GM21367 (cell line): ENCODE measurements around the gene ZBTB18.

ENCODE experiments used
- ATAC-seq: cut with Tn5 transposase; IDR thresholded peaks from one replicate; pipeline ENCODE4 v1.9.1; 2021; ENCODE audit not compliant: unreplicated experiment

ZBTB18 gene

GRCh38 chr1:244087611-244088010 is 36.5 kb downstream of the ZBTB18 start:
- no peak for ATAC-seq

DNA sequence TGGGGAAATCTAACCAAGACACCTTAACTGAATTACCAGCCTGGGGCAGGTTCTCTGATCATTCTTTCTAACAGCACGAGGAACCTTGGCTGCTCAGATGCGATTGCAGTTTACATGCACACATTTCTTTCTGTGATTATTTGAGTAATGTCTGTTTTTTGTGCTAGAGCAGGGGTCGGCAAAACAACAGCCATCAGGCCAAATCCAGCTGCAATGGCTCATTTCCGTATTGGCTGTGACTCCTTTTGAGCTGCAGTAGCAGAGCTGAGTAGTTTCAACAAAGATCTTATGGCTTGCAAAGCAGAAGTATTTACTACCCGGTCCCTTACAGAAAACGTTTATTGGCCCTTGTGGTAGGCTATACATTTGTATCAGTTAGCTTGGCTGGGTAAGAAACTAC is 37.1 kb downstream of the ZBTB18 start:
- ATAC-seq = no peak

DNA sequence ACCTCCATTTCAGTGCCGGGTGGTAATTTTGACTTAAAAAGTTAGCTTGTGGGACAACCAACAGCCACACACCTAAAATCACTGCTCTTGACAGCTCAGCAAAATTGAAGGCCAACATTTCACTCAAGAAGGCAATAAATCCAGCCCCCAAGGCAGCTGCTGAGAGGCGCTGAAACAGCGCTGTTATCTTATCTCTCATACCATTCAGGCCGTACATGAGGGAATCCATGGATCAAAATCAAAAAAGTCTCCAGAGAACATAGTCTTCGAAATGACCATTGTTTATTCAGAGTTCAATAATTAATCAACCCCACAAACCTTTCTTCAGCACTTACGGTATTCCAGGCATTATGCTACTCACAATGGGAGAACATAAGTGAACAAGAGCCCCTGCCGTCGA is 38.5 kb downstream of the ZBTB18 start:
- ATAC-seq = no peak

- ATAC-seq = no peak
Measured at GRCh38 chr1:244090645-244091044, 39.6 kb downstream of the ZBTB18 start.

GRCh38 chr1:244092293-244092963 is 41.3 kb downstream of the ZBTB18 start:
- ATAC-seq = no peak

- ATAC-seq = no peak
Measured at GRCh38 chr1:244092964-244093638, 42.0 kb downstream of the ZBTB18 start.

DNA sequence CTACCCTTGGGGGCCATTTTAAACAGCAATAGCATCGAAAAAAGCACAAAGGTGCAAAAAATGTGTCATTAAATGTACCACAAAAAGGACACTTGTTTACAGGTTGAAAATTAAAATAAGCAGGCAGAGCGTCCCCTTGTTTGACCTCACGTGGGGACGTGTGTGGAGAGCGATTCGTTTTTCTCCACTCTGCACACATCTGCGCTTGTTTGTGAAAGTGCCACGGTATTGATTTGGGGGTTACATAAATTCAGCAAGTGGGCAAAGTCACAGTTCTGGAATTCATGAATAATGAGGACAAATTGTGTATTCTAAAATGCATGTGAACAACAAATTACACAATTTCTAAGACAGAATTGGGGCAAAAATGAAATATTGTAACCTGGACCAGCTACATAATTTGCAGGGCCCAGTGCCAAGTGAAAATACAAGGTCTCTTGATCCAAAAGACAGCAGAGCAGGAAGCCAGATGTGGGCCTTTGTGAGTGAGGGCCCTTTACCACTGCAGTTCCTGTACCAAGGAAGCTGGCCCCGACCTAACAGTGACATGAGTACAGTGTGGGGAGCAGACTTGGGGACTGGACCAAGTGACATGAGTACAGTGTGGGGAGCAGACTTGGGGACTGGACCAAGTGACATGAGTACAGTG is 43.9 kb downstream of the ZBTB18 start:
- no peak for ATAC-seq

- ATAC-seq = no peak
Measured at GRCh38 chr1:244095529-244095911, 44.4 kb downstream of the ZBTB18 start.

DNA sequence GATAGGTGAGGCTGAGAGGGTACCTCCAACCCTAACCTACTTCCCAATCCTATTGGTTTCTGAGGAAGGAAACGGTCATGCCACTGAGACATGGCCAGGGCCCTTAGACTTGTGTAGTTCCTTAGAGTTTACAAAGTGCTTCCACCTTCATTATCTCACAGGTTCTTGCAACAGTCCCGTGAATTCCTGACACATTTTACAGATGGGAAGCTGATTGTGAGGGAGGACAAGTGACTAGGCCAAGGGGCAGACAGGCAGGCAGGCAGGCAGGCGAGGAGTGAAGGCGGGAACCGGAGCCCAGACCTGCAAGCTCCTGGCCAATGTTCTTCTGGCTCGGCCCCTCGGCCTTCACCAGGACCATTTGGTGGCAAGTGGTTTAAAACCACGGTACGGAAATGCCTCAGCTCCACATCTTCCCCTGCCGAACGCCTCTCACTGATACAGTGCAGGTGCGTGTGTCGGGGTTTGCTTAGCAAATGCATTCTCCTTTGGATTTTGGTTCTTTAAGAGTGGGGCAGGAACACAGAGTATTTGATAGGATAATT is 45.1 kb downstream of the ZBTB18 start:
- no peak for ATAC-seq

DNA sequence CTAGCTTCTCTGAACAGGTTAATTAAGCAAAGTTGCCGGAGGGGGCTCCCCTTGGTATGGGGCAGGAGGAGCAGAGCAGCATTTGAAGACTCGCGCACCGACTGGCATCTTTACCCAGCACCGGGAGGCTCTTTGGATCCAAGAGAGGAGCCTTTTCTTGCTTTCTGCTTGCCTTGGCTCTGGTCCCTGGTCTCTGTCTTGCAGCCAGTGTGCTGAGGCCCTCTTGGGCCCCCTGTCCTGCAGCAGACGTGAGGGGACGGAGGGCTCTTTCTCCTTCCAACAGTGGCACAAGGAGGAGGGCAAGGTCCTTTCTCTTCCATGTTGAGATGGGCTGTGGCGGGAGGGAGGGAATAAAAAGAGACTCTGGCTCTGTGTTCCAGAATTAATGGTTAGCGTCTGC is 45.6 kb downstream of the ZBTB18 start:
- no peak for ATAC-seq

- no peak for ATAC-seq
Measured at GRCh38 chr1:244097523-244098405, 46.7 kb downstream of the ZBTB18 start.

GRCh38 chr1:244099258-244099930 is 48.3 kb downstream of the ZBTB18 start:
- ATAC-seq = no peak

DNA sequence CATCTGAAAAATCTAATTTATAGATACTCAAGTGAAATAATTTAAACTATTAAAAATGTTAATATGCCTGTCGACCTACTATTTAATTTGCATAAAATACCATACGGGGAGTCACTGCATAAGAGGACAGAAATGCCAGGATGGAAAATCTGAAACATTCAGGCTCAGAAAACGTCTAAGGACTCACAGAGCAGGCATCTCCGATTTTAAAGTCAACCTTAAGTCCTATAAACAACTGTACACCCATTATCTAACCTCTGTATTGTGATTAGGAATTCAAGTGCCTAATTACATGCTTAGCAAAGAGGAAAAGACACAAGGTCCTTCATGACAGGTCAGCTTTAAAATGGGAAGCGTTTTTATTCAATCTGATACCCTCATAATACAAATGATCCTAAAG is 49.2 kb downstream of the ZBTB18 start:
- no peak for ATAC-seq

DNA sequence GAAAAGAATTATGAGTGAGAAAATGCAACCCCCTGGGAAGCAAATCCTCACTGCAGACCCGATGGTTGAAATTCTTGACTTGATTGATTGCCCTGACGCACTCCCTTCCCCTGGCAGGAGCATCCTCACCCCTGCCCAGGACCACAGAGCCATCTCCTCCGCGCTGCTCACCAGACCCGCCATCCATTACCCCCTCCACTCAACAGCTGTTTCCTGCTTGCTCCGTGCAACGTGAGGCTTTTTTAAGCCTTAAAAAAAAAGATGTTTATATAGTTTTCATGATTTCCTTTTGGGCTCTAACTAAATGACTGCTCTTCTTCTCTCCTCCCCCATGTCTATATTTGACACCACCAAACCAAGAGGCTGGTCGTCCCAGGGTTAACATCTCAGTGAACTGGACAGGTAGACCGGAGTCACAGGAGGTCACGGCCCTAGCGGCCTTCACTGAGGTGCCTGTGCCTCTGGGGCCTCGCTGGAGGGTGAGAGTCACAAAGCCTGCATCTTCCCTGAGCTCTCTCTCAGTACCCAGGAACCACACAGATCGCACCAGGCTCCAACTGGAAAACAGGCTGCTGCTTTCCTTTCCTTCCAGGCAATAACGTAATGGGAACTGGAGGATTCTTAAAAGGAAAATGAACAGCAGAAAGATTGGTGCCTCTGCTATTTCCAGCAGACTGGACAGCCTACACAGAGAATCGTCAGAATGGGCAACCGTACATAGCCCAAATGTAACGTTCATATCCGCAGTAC is 49.8 kb downstream of the ZBTB18 start:
- no peak for ATAC-seq

DNA sequence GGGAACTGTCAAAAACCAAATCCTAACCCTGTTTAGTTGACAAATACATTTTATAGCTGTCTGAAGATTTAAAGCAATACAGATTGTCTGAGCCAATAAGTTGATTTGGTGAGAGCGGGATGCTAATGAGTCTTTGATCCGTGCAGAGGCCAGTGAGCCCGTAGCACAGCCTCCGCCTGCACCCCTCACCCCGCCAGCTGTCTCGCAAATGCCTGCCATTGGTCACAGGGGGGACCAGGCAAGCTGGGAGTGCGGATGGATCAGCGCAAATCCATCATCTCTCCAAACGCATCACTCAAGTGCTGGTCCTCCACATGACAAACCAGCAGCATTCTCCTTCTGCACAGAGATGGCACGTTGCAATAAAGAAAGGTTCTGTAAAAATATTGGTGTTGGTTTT is 51.0 kb downstream of the ZBTB18 start:
- ATAC-seq = no peak

DNA sequence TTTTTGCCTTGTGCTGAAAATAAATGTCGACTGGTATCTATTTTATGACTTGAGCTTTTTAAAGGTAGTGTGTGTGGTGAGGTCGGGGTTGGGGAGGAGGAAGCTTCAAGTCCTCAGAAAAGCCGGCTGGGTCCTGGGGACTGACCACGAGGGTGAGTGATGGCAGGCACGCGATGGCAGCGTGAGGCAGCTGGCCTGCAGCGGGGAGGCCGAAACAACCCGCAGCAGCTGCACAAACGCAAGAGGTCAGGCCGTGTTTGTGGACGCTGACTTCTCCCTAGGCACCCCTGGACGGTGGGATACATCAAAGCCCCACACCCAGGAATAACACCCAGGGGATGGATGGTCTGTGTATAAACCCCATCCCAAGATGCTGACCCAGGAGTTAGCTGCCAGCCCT is 51.4 kb downstream of the ZBTB18 start:
- no peak for ATAC-seq

GRCh38 chr1:244104309-244105060 is 53.4 kb downstream of the ZBTB18 start:
- no peak for ATAC-seq

DNA sequence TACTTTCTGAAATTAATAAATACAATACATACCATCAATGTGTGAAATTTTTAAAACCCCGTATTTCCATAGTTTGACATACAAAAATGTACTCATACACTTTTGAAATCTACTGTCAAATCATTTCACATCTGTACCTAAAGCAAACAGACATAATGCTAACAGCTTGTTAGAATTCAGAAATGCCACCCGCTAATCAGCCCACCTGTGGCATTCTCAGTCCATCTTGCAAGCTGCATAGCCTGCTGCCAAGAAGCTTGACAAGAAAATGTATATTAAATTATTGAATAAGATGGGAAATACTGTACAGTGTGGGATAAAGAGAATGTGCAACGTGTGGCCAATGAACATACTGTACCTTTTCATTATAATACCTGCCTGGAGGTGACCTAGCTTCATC is 55.1 kb downstream of the ZBTB18 start:
- ATAC-seq = no peak
